ENCODE measurements around the gene DPYSL4.

GRCh38 chr10:132210766-132211165 is 24.0 kb downstream of the DPYSL4 start:
- TF ChIP-seq CTCF (IDR thresholded peaks at IDR 0.05) (no peak), POLR2A (IDR thresholded peaks at IDR 0.05) (no peak)

Data from testis (tissue), 2 donors.